Epithelial cell of proximal tubule (primary cell): ENCODE data around the gene BCDIN3D. TPM values are rescaled to one million over a fixed set of nuclear protein-coding genes. Genes with fewer than 3 reads are reported as not detected.

Source experiments
- DNase-seq: peaks from one replicate; pipeline ENCODE4 v3.0.0-alpha.2; 2011; ENCODE audit warnings: low read depth
- H3K4me3 ChIP-seq: 2 replicates; pipeline ENCODE4 v1.5.1; 2011; ENCODE audit warnings: low read depth, mild to moderate bottlenecking, low read length
- total RNA-seq: library from RNA; depleted of rRNA; stranded (reverse); fragments of >200 nt; gene quantifications from 2 replicates; pipeline ENCODE4 v1.2.3, GENCODE V29; 2015
- TF ChIP-seq, protein P1 (sequence below): conservative IDR thresholded peaks from 2 replicates; pipeline ENCODE4 v1.5.1; 2012; ENCODE audit warnings: low read depth, mild to moderate bottlenecking, low read length

Gene BCDIN3D
- total RNA-seq, 1 donor from 2014 or later: 7.1 TPM

- no peak for DNase-seq
- TF ChIP-seq, protein P1, sequence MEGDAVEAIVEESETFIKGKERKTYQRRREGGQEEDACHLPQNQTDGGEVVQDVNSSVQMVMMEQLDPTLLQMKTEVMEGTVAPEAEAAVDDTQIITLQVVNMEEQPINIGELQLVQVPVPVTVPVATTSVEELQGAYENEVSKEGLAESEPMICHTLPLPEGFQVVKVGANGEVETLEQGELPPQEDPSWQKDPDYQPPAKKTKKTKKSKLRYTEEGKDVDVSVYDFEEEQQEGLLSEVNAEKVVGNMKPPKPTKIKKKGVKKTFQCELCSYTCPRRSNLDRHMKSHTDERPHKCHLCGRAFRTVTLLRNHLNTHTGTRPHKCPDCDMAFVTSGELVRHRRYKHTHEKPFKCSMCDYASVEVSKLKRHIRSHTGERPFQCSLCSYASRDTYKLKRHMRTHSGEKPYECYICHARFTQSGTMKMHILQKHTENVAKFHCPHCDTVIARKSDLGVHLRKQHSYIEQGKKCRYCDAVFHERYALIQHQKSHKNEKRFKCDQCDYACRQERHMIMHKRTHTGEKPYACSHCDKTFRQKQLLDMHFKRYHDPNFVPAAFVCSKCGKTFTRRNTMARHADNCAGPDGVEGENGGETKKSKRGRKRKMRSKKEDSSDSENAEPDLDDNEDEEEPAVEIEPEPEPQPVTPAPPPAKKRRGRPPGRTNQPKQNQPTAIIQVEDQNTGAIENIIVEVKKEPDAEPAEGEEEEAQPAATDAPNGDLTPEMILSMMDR: no peak
These were observed 39.0 kb downstream of the BCDIN3D start for GRCh38 chr12:49803693-49804450.

GRCh38 chr12:49801141-49802063, 41.5 kb downstream of the BCDIN3D start:
- TF ChIP-seq, protein P1: no peak
- no peak for DNase-seq
- no peak overlapping the region for H3K4me3 ChIP-seq

More at GRCh38 chr12:49803693-49804450, 39.0 kb downstream of the BCDIN3D start:
- no peak overlapping the region for H3K4me3 ChIP-seq

- TF ChIP-seq, protein P1: no peak
- H3K4me3 ChIP-seq: no peak overlapping the region
- no peak for DNase-seq
These were observed 42.3 kb downstream of the BCDIN3D start for GRCh38 chr12:49800421-49801140.

GRCh38 chr12:49798934-49799333, 44.0 kb downstream of the BCDIN3D start:
- H3K4me3 ChIP-seq: no peak overlapping the region
- no peak for DNase-seq
- TF ChIP-seq, protein P1: no peak

DNA sequence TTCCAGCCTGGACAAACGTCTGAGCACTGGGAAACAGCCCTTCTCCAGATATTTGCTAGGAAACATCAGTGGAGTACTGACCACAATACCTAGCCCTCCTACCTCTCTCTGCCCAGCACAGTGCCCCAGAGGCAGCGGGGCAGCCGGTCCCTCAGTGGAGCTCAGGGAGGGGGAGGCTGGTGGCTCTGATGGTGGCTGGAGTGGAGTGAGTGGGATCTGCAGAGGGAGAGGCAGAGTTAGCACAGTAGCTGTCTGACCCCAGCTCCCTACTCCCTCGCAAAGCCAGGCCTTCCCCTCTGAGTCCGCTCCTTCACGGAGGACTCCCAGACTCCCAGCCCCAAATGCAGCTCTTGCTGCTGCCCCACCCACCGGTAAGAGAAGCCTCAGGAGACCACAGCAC, 44.7 kb downstream of the BCDIN3D start:
- TF ChIP-seq, protein P1: no peak
- H3K4me3 ChIP-seq: no peak overlapping the region
- no peak for DNase-seq

GRCh38 chr12:49797449-49797776, 45.5 kb downstream of the BCDIN3D start:
- DNase-seq: no peak
- TF ChIP-seq, protein P1: no peak
- no peak overlapping the region for H3K4me3 ChIP-seq
